ENCODE measurements around the gene FPR1.

FPR1 gene

DNA sequence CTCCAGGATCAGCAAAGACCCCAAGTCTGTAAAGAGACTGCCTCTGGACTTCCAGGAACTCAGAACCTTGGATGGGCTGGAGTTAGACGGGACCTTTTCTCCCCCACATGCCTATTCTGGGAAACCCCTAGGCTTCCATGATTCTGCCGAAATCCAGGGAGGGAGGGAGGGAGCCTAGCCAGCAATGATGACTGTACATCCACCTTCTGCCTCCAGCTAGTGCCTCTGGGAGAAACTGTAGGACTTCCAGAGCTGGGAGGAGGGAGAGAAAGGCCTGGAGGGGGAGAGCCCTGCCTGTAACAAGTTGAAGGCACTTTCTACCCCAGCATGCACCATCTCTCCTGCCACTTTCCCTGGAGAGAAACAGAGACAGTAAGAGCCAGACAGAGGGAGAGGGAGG, 21.9 kb downstream of the FPR1 start:
- no peak overlapping the region for H2AFZ ChIP-seq (ENCODE audit: low read depth, low read length, severe bottlenecking)
- no peaks in the 10 kb centered on the region for H3K27me3 ChIP-seq (ENCODE audit: low read length)
- H3K36me3 ChIP-seq (ENCODE audit: low read length), result no peaks in the 10 kb centered on the region
- no peaks in the 10 kb centered on the region for H3K79me2 ChIP-seq (ENCODE audit: insufficient read depth, low read length)
- H3K4me3 ChIP-seq (ENCODE audit: insufficient read depth, low read length, poor library complexity, severe bottlenecking), result no peak overlapping the region
- H3K27ac ChIP-seq (ENCODE audit: low read depth, low read length), result no peak overlapping the region
- H3K4me2 ChIP-seq (ENCODE audit: low read depth, low read length, poor library complexity, severe bottlenecking), result no peak overlapping the region
- H3F3A ChIP-seq (ENCODE audit: insufficient read depth), result no peaks in the 10 kb centered on the region
- TF ChIP-seq, protein P1, sequence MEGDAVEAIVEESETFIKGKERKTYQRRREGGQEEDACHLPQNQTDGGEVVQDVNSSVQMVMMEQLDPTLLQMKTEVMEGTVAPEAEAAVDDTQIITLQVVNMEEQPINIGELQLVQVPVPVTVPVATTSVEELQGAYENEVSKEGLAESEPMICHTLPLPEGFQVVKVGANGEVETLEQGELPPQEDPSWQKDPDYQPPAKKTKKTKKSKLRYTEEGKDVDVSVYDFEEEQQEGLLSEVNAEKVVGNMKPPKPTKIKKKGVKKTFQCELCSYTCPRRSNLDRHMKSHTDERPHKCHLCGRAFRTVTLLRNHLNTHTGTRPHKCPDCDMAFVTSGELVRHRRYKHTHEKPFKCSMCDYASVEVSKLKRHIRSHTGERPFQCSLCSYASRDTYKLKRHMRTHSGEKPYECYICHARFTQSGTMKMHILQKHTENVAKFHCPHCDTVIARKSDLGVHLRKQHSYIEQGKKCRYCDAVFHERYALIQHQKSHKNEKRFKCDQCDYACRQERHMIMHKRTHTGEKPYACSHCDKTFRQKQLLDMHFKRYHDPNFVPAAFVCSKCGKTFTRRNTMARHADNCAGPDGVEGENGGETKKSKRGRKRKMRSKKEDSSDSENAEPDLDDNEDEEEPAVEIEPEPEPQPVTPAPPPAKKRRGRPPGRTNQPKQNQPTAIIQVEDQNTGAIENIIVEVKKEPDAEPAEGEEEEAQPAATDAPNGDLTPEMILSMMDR (IDR thresholded peaks at IDR 0.05; ENCODE audit: insufficient read depth, low read length, poor library complexity, severe bottlenecking), result no peak
- no peak for TF ChIP-seq EZH2phosphoT487 (conservative IDR thresholded peaks at IDR 0.05; ENCODE audit: low read length)
- no peaks in the 10 kb centered on the region for H3K9me2 ChIP-seq (replicated peaks; ENCODE audit: insufficient read depth, low read length)
- H4K20me1 ChIP-seq (ENCODE audit: low read depth, low read length), result no peaks in the 10 kb centered on the region
- no peak overlapping the region for H3K9ac ChIP-seq (ENCODE audit: low read length)
- no peaks in the 10 kb centered on the region for H3K9me3 ChIP-seq (ENCODE audit: insufficient read depth, low read length)

DNA sequence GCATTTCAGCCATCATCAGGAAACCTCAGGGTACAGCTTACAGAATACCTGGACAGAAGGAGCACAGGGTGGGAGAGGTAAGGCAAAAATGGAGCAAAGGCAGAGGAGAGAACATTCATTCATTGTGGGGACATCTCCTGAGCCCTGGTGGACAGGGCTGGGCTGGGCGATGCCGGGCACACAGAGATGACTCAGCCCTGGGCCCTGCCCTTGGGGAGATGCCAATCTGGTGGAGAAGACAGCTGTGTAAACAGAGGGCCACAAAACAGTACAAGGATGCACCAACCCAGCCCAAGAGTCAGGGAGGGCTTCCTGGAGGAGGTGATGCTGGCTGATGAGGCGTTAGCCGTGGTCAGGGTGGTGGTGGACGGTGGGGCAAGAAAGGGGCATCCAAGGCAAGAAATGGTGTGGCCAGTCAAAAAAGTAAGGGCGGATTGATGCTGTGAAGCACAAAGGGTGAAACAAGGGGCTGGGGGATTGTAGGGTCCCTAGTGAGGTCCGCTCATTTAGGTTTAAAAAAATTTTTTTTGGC, 24.3 kb downstream of the FPR1 start:
- H2AFZ ChIP-seq (ENCODE audit: low read depth, low read length, severe bottlenecking), result no peak overlapping the region
- H3K79me2 ChIP-seq (ENCODE audit: insufficient read depth, low read length), result no peaks in the 10 kb centered on the region
- H3K9me3 ChIP-seq (ENCODE audit: insufficient read depth, low read length), result no peaks in the 10 kb centered on the region
- no peak overlapping the region for H3K4me3 ChIP-seq (ENCODE audit: insufficient read depth, low read length, poor library complexity, severe bottlenecking)
- no peaks in the 10 kb centered on the region for H3K36me3 ChIP-seq (ENCODE audit: low read length)
- no peak for TF ChIP-seq EZH2phosphoT487 (conservative IDR thresholded peaks at IDR 0.05; ENCODE audit: low read length)
- TF ChIP-seq, protein P1 (IDR thresholded peaks at IDR 0.05; ENCODE audit: insufficient read depth, low read length, poor library complexity, severe bottlenecking), result no peak
- no peaks in the 10 kb centered on the region for H4K20me1 ChIP-seq (ENCODE audit: low read depth, low read length)
- H3K27me3 ChIP-seq (ENCODE audit: low read length), result no peaks in the 10 kb centered on the region
- H3K9me2 ChIP-seq (replicated peaks; ENCODE audit: insufficient read depth, low read length), result no peaks in the 10 kb centered on the region
- no peak overlapping the region for H3K9ac ChIP-seq (ENCODE audit: low read length)
- H3K27ac ChIP-seq (ENCODE audit: low read depth, low read length), result no peak overlapping the region
- no peak overlapping the region for H3K4me2 ChIP-seq (ENCODE audit: low read depth, low read length, poor library complexity, severe bottlenecking)
- H3F3A ChIP-seq (ENCODE audit: insufficient read depth), result no peaks in the 10 kb centered on the region

DNA sequence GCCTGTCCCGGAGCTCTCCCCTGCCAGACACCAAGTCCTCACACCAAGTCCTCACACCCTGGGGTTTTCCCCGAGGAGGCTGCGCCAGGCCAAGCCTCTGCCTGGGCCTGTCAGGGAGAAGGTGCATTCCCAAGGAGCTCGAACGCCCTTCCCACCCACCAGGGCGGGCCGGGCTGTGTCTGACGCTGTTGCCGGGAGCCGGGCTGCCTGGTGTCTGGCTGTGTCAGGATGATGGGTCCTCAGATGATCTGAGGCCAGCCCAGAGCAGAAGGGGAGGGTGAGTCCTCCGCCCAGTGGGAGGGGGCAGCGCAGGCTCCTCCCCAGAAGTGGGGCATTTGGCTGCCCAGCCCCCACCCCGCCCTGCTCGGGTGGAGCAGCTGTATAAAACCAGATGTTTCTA, 25.6 kb downstream of the FPR1 start:
- Histone ChIP-seq H3F3A (ENCODE audit: insufficient read depth) (no peaks in the 10 kb centered on the region), H3K9me2 (replicated peaks; ENCODE audit: insufficient read depth, low read length) (no peaks in the 10 kb centered on the region), H3K36me3 (ENCODE audit: low read length) (no peaks in the 10 kb centered on the region), H2AFZ (ENCODE audit: low read depth, low read length, severe bottlenecking) (no peak overlapping the region), H3K27me3 (ENCODE audit: low read length) (no peaks in the 10 kb centered on the region), H3K9me3 (ENCODE audit: insufficient read depth, low read length) (no peaks in the 10 kb centered on the region), H3K4me3 (ENCODE audit: insufficient read depth, low read length, poor library complexity, severe bottlenecking) (no peak overlapping the region), H4K20me1 (ENCODE audit: low read depth, low read length) (no peaks in the 10 kb centered on the region), H3K27ac (ENCODE audit: low read depth, low read length) (no peak overlapping the region), H3K9ac (ENCODE audit: low read length) (no peak overlapping the region), H3K4me2 (ENCODE audit: low read depth, low read length, poor library complexity, severe bottlenecking) (no peak overlapping the region), H3K79me2 (ENCODE audit: insufficient read depth, low read length) (no peaks in the 10 kb centered on the region)
- TF ChIP-seq, protein P1 (IDR thresholded peaks at IDR 0.05; ENCODE audit: insufficient read depth, low read length, poor library complexity, severe bottlenecking), result no peak
- no peak for TF ChIP-seq EZH2phosphoT487 (conservative IDR thresholded peaks at IDR 0.05; ENCODE audit: low read length)
